Hematopoietic multipotent progenitor cell treated with erythropoietin and hydrocortisone succinate and interleukin-3 and kit ligand, for 15 days (in vitro differentiated cells): Measurements from ENCODE around the gene SVEP1.

Experiments
- DNase-seq: peaks from one replicate; pipeline ENCODE4 v3.0.0-alpha.2; 2015; ENCODE audit warnings: low spot score

Gene SVEP1

DNA sequence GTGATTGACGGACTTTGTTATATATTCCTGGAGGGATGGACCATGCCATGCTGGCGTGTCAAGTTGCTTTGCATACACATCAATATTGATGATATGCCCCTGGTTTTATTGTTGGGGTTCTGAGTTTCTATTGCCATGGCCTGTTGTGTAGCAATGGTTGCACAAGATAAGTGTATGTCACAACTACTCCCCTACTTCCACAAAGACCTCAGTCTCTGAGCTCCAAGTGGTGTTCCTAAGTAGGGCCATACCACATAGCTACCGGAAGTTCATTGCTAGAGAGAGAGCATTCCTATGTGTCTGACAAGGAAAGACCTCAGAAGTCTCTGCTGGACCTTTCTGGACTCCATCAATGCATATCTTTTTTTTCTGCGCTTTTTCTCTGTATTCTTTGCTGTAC lies 261.6 kb downstream of the SVEP1 start:
- DNase-seq, result no peak

DNA sequence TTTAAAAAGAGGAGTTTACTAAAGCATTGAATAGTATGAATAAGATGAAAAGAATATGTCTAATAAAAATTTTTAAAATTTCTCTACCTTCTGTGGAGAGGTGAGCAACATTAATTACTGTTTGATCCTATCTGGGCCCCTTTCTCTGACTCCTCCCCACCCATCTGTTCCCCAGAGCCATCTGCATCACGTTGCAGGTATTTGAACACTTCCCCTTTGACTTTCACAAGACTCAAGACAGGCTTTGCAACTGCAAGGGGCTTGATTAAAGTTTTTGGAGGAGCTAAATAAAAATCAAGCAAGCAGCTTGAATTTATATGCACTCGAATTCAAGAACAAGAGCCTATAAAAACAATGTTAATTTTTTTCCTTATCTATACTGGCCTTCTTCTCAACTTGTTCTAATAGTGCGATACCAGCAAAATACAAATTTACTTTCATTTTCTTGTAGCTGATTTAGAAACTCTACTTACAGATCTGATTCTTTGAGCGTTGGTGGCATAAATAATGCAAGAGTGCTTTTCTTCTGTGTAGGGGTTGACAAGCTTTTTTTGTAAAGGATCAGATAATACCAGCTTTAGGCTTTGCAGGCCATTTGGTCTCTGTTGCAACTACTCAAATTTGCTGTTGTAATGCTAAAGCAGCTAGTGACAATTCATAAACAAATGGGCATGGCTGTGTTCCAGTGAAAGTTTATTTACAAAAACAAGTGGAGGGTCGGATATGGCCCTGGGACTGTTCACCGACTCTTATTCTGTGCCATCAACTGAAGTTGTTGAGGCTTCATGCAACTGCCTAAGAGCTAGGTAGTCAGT lies 263.1 kb downstream of the SVEP1 start:
- DNase-seq, result no peak
